GM12865 (cell line): ENCODE measurements around the gene ZBED5.

Experiments
- DNase-seq: peaks from one replicate; pipeline ENCODE4 v3.0.0; 2010; ENCODE audit warnings: low read depth
- H3K4me3 ChIP-seq: 2 replicates; pipeline ENCODE4 v1.5.1; 2011; ENCODE audit warnings: mild to moderate bottlenecking, low read depth, low read length, control low read depth
- TF ChIP-seq, protein P1 (sequence below): IDR thresholded peaks from 2 replicates; pipeline ENCODE4 v1.5.1; 2011; ENCODE audit warnings: low read length, control low read depth, low read depth, inconsistent platforms; ENCODE audit not compliant: insufficient read depth; ENCODE audit errors: missing control alignments

The ZBED5 gene

DNA sequence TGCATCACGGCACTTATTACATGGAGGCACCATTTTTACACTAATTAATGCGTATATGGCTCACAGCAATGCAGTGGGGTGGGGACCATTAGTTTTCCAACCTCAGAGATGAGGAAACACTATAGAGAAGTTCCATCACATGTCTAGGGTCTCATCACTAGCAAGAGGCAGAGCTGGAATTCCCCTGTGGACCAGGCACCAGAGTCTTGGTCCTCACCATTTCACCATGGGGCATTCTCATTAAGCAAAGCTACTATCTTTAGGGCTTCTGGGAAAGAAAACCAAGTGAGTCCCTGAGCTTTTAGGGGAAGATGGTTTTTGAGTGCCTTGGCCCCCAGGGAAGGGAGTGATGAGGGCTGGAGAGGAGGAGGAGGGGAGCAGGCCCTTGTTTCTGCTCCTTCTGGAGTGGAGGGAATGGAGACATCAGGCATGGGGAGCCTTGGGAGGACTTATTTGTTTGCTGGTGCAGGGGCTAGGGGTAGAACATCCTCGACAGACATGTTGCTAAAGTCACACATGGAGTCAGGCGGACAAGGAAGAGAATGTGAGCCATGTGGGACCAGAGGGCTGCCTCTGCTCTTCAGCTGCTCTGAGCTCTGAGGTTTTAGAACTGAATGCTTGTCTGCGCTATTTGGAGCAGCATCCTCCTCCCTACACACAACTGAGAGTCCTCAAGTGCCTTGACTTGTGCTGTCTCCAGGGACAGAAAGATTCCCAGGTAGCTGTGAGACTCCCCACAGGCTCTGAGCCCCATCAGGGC lies 40.3 kb upstream of the ZBED5 start:
- no peak for DNase-seq
- no peak overlapping the region for H3K4me3 ChIP-seq
- TF ChIP-seq, protein P1, sequence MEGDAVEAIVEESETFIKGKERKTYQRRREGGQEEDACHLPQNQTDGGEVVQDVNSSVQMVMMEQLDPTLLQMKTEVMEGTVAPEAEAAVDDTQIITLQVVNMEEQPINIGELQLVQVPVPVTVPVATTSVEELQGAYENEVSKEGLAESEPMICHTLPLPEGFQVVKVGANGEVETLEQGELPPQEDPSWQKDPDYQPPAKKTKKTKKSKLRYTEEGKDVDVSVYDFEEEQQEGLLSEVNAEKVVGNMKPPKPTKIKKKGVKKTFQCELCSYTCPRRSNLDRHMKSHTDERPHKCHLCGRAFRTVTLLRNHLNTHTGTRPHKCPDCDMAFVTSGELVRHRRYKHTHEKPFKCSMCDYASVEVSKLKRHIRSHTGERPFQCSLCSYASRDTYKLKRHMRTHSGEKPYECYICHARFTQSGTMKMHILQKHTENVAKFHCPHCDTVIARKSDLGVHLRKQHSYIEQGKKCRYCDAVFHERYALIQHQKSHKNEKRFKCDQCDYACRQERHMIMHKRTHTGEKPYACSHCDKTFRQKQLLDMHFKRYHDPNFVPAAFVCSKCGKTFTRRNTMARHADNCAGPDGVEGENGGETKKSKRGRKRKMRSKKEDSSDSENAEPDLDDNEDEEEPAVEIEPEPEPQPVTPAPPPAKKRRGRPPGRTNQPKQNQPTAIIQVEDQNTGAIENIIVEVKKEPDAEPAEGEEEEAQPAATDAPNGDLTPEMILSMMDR, result no peak

DNA sequence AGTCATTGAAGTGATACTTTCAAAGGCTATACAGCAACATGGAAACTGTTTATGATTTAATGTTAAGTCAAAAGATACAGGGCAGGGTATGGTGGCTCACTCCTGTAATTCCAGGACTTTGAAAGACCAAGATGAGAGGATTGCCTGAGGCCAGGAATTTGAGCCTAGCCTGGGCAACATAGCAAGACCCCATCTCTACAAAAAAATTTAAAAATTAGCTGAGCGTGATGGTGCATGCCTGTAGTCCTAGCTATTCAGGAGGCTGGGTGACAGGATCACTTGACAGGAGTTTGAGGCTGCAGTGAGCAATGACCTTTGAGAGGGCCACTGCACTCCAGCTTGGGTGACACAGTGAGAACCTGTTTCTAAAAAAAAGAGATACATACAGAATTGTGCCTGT lies 39.3 kb upstream of the ZBED5 start:
- no peak overlapping the region for H3K4me3 ChIP-seq
- TF ChIP-seq, protein P1, result no peak

DNA sequence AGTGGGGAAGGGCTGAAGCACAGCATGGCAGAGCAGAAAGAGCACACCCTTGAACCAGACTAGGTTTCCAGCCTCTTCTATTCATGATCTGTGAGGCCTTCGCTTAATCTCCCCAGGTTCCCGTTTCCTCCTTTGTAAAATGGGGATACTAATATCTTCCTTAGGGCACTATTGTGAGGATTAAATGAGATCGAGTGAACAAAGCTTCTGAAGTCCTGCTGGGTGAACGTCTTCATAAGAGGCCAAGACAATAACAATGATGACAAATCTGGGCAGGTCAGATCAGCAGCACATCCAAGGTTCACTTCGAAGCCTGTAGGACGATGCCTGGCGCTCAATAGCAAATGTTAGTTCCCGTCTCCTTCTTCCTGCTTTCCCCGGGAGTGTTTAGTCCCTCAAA lies 38.6 kb upstream of the ZBED5 start:
- TF ChIP-seq, protein P1, result no peak
- DNase-seq, result no peak
- no peak overlapping the region for H3K4me3 ChIP-seq

More for the DNA sequence above, 39.3 kb upstream of the ZBED5 start:
- DNase-seq, result no peak

DNA sequence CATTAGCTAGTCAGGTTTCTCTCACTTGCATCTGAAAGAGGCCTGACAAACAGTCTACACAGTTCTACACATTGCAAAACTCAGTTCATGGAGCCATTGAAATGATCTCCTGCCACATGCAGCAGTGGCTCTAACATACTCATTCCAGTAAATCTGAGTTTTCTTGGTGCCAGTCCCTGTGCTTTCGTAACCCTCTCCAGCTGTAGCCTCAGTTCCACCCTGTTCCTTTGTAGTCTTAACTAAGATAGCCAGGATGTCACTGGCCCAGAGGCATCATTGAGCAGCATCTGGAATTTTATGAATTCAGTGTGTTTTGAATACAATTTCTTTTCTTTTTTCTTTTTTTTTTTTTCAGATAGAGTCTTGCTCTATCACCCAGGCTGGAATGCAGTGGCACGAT lies 37.4 kb upstream of the ZBED5 start:
- TF ChIP-seq, protein P1, result no peak
- no peak overlapping the region for H3K4me3 ChIP-seq
- DNase-seq, result no peak

DNA sequence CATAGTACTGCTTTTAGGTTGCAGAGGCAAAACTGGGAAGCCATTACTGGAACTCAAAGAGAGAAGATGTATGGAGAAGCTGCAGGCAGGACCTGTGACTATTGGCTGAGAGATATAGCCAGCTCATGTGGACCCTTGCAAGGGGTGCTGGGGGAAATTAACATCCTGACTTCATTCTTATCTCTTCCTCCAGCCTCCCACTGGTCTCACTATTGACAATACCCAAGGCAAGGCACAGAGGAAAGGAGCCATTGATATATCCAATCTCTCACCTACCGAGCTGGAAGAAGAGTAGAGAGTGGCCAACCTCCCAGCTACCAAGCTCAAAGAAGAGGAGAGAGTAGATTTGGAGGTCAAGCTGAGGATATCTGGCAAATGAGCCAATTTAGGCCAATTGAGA lies 36.8 kb upstream of the ZBED5 start:
- no peak overlapping the region for H3K4me3 ChIP-seq
- DNase-seq, result no peak
- TF ChIP-seq, protein P1, result no peak

DNA sequence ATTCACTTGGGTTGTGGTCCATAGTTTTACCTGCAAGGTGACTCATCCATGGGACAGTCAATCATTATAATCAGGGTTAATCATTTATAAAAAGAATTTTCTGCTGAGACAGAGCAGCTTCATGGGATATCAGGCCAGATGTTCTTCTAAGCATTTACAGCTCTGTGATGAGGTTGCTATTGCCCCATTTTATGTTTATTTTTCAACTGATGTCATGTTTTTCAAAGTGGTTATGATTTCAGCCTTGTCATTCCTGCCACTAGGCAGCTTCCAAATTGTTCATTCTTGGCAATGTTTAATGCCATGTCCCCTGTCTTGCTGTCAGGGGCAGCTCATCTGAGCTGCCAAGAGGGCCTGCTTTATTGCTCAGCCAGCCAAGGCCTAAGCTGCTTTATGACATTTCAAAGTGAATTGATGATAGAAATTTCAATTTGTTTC lies 35.9 kb upstream of the ZBED5 start:
- TF ChIP-seq, protein P1, result no peak
- DNase-seq, result no peak
- no peak overlapping the region for H3K4me3 ChIP-seq

DNA sequence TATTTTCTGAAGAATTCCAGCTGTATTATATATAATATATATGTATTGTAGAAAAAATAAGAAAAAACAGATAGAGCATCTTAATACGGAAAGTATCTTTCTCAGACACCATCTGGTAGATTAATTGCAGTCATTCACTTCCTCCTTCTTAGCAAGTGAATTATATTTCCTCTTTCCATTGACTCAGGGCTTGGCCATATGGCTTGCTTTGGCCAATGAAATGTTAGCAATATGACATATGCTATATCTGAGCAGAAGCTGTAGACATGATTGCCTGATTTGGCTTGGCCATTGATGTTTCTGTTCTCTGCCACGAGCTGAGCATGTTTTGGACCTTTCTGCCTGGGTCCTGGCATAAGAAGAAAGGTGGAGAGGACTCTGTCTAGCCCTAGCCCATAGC lies 34.4 kb upstream of the ZBED5 start:
- no peak overlapping the region for H3K4me3 ChIP-seq
- TF ChIP-seq, protein P1, result no peak
- DNase-seq, result no peak
